ENCODE data around the gene TRPV6. TPM values are rescaled to one million over a fixed set of nuclear protein-coding genes. Genes with fewer than 3 reads are reported as not detected.

Gene TRPV6
- polyA plus RNA-seq, 3 donors, result 11.2 to 16.9 (median 14.1) TPM

DNA sequence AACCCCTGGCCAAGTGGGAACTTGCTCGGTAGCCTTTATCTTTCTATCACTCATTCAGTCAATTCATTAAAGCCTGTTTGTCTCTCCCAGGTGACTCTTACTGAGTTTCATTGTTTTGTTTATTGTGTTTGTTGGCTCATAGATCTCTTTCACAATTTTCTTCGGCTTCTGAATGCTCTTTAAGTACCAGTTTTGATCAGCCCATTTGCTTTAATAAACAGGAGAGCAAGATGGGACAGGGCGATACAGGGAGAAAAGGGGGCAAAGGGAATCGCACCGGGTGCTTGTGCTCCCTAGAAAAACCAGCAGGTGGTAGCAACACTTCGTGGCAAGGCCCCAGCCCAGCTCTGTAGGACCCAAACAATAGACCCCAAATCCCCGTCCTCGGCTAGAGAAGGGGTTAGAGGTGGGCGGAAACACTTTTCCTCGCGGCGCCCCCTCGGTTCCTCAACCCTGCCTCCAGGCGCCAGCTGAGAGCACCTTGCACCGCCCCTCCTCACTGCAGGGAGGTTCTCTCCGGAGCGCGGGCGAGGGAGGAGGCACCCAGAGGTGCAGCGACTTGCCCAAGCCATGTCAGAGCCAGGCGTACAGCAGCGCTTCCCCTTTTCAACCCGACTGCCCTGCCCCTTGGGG is 31.7 kb downstream of the TRPV6 start:
- DNase-seq, result peak; percentile 75

DNA sequence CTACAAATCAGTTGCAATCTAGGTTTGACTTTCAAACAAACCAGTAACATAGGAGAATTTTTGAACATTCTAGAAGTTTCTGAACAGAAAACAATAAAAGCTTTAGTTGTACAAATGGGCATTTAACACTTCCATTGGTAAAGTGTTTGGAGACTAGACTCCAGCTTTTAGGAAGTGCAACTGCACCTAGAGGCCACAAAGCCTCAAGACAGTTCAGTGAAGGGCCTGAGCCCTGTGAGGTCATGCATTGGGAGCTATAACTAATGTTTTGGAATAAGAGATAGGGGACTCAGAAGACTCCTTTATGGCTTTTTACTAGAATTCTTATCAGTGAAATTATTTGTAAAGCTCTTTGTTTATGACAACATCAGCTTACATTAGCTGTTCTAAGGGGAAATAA is 33.6 kb downstream of the TRPV6 start:
- no peak for DNase-seq

DNA sequence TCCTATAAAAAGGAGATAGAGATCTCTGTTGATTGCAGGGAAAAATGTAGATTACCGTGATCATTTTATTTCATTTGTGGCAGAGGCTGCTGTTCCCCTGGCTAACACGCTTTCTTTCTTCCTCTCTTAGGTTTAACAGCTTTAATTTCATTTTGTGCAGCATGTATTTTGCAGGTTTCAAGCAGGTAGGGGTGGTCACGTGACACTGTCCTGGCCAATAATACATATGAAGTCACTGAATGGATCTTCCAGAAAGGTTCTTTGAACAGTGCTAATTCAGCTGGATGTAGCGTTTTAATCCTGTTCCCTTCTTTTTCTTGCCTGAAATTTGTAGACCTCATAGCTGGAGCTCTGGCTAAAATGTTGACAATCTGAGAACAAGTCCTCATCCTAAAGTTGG is 34.3 kb downstream of the TRPV6 start:
- no peak for DNase-seq

DNA sequence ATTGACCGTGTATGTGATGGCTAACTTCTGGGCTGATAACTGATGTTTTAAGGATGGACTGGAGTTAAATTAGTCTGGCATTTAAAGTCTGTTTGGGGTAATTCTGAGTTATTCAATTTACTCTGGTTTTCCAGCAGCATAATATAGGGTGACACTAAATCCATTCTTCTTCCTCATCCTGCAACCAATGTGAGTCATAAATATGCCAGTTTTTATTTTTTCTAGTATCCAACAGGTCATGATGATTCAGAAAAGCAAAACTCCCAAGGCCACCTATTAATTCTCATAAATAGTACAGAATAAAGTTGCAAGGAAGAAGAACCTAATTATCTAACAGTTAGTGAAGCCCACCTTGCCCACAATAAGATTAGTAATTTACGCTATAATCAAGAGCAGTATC is 38.2 kb downstream of the TRPV6 start:
- no peak for DNase-seq

DNA sequence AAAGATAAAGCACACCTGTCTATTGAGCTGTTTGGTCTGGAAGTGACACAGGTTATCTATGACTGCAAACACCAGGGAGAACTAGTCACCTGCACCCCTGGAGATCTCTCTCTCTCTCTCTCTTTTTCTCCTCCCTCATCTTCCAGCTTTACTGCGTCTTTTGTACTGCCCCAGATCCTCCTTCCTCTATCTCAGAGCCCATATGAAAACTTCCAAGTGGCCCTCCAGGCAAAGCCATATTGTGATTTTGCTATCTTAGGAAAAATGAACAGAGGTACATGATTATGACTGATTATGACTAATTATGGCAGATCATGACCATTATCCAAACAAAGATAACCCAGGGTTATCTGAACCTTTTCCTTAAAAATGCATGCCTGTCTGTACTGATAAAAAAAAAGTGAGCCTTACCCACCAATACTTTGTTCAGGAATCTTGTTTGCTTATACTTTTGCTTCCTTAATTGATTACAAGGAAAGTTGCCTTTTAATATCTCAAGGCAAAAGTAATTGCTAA is 43.2 kb downstream of the TRPV6 start:
- DNase-seq, result no peak

DNA sequence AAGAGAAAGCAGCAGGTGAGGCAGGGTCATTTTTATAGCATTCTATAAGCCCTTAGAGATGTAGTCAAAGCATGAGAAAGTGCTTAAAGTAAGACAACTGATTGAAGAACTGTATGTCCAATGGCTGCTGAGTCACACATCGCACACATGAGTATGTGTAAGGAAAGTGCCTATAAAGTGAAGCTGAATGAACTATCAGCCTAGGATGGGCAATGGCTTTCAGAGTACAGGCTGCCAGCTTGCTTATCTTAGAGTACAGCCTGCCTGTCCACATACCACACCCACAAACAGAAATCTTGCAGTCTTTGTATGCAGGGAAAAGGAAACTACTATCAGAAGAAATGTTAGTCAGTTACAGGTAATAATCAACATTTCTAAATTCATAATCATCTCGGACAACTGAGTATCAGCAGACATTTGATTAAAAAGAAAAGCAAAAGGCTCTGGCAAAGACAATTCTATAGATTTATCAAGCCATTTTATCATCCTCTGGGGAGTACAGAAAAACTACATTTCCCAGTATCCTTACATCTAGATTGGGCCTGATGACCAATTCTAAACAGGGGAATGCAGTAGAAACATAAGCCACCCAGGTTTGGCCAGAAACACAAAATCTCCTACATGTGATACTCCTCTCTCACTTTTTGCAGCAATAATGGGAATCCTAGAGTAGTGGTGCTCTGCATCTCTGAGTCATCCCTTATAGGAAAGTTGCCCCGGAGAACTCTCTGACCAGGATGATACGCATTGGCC is 46.9 kb downstream of the TRPV6 start:
- DNase-seq, result no peak

DNA sequence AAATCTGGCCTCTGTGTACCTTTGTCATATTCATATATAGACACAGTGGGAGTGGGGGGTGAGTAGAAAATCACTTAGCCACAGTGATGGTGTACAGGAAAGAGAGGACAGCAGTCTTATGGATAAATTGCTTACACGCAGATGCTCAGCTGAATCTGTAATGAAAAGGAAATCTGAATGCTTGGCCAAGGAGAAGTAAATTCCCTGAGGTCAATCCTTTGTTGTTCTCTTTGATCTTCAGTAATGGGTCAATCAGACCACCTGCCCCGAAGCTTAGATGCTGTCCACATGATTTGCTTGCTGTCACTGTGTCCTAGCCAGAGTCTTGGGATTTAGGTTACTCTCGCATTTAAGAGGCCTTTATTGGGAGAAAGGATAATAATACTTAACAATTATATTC is 49.1 kb downstream of the TRPV6 start:
- DNase-seq, result no peak

DNA sequence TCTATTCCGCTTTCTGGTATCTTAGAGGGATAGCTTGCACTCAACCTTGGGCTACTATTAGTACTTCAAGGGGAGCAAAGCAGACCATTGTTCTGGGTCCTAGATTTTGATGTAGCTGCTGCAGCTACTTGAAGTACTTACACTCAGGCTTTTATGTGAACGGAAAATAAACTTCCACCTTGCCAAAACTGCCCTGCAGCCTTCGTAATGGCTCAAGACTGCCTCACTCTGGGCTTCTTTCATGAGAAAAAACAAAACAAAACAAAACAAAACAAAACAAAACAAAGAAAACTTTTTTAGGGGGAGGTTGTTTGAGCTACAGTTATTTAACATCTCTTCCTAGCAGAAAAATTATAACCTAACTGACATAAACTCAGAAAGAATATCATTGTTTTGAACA is 50.1 kb downstream of the TRPV6 start:
- no peak for DNase-seq

DNA sequence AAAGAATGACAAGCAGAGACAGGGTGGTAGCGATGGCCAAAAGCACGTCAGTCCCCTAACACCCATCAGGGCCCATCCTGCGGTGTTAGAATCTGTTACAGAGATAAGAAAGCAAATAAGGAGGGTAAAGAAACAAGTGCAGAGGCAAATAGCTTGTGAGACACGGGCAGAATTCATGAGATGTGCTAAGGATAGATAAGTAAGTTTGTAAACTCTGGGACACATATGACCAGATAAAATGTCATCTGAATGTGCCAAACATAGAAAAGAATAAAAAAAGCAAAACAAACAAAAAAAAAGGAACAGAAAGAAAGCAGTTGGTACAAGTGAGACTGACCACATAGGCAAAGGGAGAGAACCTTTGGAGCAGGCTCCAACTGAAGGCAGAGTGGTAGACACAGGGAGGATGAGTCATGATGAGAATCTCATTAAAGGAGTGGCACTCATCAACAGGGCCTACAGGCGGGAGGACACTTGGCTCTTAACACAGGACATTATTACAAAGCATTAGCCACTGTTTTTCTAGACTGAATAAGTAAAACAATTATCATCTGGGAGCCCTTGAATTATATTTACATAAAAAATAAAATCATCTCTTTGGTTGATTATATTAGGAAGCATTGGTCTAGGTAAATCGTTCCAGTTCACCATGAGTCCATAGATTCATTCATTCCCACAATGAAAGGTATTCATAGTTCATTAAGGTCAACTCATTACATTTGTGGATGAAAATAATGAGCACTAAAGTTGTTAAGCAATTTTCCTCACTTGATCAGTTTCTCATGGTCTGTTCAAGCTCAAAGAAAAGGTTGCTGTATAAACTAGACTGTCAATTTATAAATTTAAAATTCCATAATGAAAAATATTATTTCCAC is 52.1 kb downstream of the TRPV6 start:
- DNase-seq, result no peak

DNA sequence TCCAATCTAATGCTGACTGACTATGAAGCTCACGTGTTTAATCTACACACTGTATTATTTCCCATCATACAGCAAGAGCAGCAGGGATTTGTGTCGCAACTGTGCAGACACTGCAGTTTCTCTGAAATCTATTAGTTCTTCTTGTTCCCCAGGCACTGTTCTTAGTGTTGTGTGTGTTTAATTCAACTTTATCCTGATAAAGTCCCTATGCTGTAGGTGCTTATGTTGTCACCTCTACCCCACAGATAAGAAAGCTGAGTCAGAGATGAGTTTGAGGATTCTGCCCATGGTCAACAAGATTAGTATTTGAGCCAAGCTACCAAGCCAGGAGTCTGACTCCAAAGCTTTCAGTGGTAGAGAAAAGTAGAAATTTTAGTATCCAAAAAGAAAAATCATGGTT is 53.1 kb downstream of the TRPV6 start:
- DNase-seq, result no peak

DNA sequence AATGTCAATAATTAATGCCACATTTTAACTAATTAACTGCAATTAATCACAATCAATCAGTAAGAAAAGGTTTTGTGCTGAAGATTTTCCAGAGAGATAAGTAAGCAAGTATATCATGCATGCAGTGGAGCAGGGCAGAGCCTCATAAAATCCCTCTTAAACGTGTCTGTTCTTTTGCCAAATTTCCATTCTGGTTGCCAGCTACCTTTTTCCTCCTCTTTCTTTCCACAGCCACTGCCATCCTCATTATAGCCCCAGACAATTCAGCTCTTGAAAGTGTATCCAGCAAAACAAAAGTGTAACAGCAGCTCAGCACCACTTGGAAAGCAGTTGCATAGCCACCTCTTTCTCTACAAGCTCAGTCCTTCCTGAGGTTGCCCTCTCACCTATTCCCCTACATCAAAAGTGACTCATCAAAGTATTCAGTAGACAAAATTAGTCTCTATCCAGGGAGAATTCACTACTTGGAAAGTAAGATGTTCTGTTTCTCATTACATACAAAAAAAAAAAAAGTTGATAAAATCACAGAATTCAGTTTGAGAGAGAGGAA is 57.5 kb downstream of the TRPV6 start:
- no peak for DNase-seq

DNA sequence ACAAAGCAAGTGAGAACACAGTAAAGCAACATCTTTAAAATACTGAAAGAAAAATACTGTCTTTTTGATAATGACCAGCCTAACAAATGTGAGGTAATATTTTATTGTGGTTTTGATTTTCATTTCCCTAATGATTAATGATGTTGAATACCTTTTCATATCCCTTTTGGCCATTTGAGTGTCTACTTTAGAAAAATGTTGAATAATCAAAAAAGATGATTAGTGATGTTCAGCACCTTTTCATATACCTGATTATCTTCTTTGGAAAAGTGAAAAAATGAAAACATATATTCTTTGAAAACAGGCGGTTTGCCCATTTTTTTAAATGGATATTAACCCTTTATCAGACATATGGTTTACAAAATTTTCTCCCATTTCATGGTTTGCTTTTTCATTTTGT is 62.8 kb downstream of the TRPV6 start:
- DNase-seq, result no peak

Other genes with a start within 250 kb of the TRPV6 start
- not detected for gene PRSS1, start 136.3 kb downstream of the TRPV6 start, polyA plus RNA-seq (ENCODE audit: insufficient read length in 3 of 3)
- not detected for gene PRSS2, start 114.8 kb downstream of the TRPV6 start, polyA plus RNA-seq (ENCODE audit: insufficient read length in 3 of 3)
- 10 to 100 TPM; 21.3 to 27.8 (median 24.5) TPM for gene EPHB6, start 30.7 kb downstream of the TRPV6 start, polyA plus RNA-seq (ENCODE audit: insufficient read length in 3 of 3)
- 1 to 10 TPM in 2 of 3 donors, under 1 TPM in 1; 0.56 to 1.7 (median 1.6) TPM for gene TRPV5, start 48.0 kb upstream of the TRPV6 start, polyA plus RNA-seq (ENCODE audit: insufficient read length in 3 of 3)
- 1 to 10 TPM in 1 of 3 donors, under 1 TPM in 2; 0.40 to 1.0 (median 0.61) TPM for gene LLCFC1, start 53.7 kb upstream of the TRPV6 start, polyA plus RNA-seq (ENCODE audit: insufficient read length in 3 of 3)
- gene KEL, start 76.6 kb upstream of the TRPV6 start, polyA plus RNA-seq (ENCODE audit: insufficient read length in 3 of 3), result 1 to 10 TPM; 1.6 to 4.8 (median 3.7) TPM
- not detected for gene OR9A2, start 141.4 kb upstream of the TRPV6 start, polyA plus RNA-seq (ENCODE audit: insufficient read length in 3 of 3)
- gene OR6V1, start 166.6 kb upstream of the TRPV6 start, polyA plus RNA-seq (ENCODE audit: insufficient read length in 3 of 3), result not detected
- not detected for gene PIP, start 246.3 kb upstream of the TRPV6 start, polyA plus RNA-seq (ENCODE audit: insufficient read length in 3 of 3)